DOHH2 (cell line): ENCODE measurements around the gene KIF1B.

Experiments
- H3F3A ChIP-seq: fragments of 200-600 bp; sonication (generic), shearing (Covaris generic); 2 replicates; pipeline ENCODE4 v1.6.0; 2016; ENCODE audit warnings: antibody characterized with exemption, mild to moderate bottlenecking; ENCODE audit not compliant: control insufficient read depth, insufficient read depth
- H3K27ac ChIP-seq: fragments of 200-600 bp; sonication (generic); 2 replicates; pipeline ENCODE4 v1.5.1; 2014; ENCODE audit warnings: low read depth, mild to moderate bottlenecking, low read length, moderate library complexity
- H3K27me3 ChIP-seq: fragments of 200-600 bp; sonication (generic); 2 replicates; pipeline ENCODE4 v1.6.1; 2014; ENCODE audit warnings: mild to moderate bottlenecking, low read length, mixed read lengths; ENCODE audit not compliant: control insufficient read depth
- H3K36me3 ChIP-seq: fragments of 200-600 bp; sonication (generic); 2 replicates; pipeline ENCODE4 v1.6.1; 2014; ENCODE audit warnings: mild to moderate bottlenecking, low read length, moderate library complexity, mixed read lengths; ENCODE audit not compliant: control insufficient read depth
- H3K4me1 ChIP-seq: fragments of 200-600 bp; sonication (generic); 2 replicates; pipeline ENCODE4 v1.6.1; 2014; ENCODE audit warnings: mild to moderate bottlenecking, low read length, mixed read lengths; ENCODE audit not compliant: control insufficient read depth
- H3K4me2 ChIP-seq: fragments of 200-600 bp; sonication (generic); 2 replicates; pipeline ENCODE4 v1.6.0; 2014; ENCODE audit warnings: mild to moderate bottlenecking, low read length, moderate library complexity
- H3K4me3 ChIP-seq: fragments of 200-600 bp; sonication (generic); 2 replicates; pipeline ENCODE4 v1.5.1; 2014; ENCODE audit warnings: mild to moderate bottlenecking, low read length, mixed read lengths
- H3K79me2 ChIP-seq: fragments of 200-600 bp; sonication (generic); 2 replicates; pipeline ENCODE4 v1.6.1; 2014; ENCODE audit warnings: mild to moderate bottlenecking, low read length, mixed read lengths; ENCODE audit not compliant: control insufficient read depth
- H3K9me2 ChIP-seq: fragments of 200-600 bp; sonication (generic); replicated peaks from 2 replicates; pipeline ENCODE4 v1.6.1; 2014; ENCODE audit warnings: mild to moderate bottlenecking, low read length, mixed read lengths; ENCODE audit not compliant: control insufficient read depth
- H3K9me3 ChIP-seq: fragments of 200-600 bp; sonication (generic); 2 replicates; pipeline ENCODE4 v1.6.1; 2014; ENCODE audit warnings: antibody characterized with exemption, low read length, mixed read lengths; ENCODE audit not compliant: control insufficient read depth, insufficient read depth
- H4K20me1 ChIP-seq: fragments of 200-600 bp; sonication (generic); 2 replicates; pipeline ENCODE4 v1.6.0; 2014; ENCODE audit warnings: low read depth, mild to moderate bottlenecking, antibody characterized with exemption, low read length, moderate library complexity; ENCODE audit not compliant: control insufficient read depth, insufficient read depth
- EZH2phosphoT487 ChIP-seq: fragments of 200-600 bp; sonication (generic); IDR thresholded peaks from 2 replicates; pipeline ENCODE4 v1.6.1; 2017; ENCODE audit warnings: borderline replicate concordance, mild to moderate bottlenecking, antibody characterized with exemption, low read length, moderate library complexity, mixed read lengths
- TF ChIP-seq, protein P1 (sequence below): fragments of 200-600 bp; sonication (generic); IDR thresholded peaks from one replicate; pipeline ENCODE4 v1.5.1; 2014; ENCODE audit warnings: antibody characterized with exemption, mild to moderate bottlenecking, low read depth, low read length; ENCODE audit not compliant: poor library complexity, severe bottlenecking

Gene KIF1B

DNA sequence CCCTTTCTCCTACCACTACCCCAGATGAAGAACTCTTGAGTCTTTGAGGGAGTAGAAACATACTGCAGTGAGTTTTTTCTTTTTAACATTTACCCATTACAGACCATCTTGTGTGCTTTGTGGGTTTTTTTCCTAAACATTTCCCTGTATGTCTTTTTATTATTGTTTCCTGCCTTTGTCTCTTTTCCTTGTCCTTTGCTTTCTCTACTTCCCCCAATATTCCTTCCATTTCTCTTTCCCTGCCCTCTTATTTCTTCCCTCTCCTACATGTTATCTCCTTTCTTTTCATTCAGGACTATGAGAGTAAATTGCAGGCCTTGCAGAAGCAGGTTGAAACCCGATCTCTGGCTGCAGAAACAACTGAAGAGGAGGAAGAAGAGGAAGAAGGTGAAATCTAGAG, 109.4 kb downstream of the KIF1B start:
- Histone ChIP-seq H3K27ac (no peak overlapping the region), H4K20me1 (no peaks in the 10 kb centered on the region), H3K79me2 (no peaks in the 10 kb centered on the region), H3K9me2 (no peaks in the 10 kb centered on the region), H3K27me3 (no peaks in the 10 kb centered on the region), H3K36me3 (no peaks in the 10 kb centered on the region), H3K4me1 (no peaks in the 10 kb centered on the region), H3K4me2 (no peak overlapping the region), H3K9me3 (no peaks in the 10 kb centered on the region), H3F3A (no peaks in the 10 kb centered on the region), H3K4me3 (no peak overlapping the region)
- TF ChIP-seq, protein P1, sequence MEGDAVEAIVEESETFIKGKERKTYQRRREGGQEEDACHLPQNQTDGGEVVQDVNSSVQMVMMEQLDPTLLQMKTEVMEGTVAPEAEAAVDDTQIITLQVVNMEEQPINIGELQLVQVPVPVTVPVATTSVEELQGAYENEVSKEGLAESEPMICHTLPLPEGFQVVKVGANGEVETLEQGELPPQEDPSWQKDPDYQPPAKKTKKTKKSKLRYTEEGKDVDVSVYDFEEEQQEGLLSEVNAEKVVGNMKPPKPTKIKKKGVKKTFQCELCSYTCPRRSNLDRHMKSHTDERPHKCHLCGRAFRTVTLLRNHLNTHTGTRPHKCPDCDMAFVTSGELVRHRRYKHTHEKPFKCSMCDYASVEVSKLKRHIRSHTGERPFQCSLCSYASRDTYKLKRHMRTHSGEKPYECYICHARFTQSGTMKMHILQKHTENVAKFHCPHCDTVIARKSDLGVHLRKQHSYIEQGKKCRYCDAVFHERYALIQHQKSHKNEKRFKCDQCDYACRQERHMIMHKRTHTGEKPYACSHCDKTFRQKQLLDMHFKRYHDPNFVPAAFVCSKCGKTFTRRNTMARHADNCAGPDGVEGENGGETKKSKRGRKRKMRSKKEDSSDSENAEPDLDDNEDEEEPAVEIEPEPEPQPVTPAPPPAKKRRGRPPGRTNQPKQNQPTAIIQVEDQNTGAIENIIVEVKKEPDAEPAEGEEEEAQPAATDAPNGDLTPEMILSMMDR, result no peak
- TF ChIP-seq EZH2phosphoT487, result no peak

DNA sequence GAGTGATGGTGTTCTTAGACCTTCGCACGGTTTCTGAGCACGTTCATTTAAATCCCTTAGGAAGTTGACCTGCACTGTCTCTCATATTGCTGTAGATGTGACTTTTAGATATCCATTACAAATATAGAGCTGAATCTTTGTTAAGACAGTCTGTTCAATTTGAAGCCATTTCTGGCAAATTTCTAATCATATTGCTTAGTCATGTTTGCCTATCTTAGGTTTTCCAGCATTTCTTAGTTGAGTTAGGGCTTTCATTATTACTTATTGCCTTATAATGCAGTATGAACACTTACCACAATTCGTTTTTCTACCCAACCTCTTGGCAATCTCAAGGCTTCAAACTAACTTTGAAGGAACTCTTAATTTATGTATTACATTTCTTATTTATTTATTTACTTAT, 110.0 kb downstream of the KIF1B start:
- H3K4me3 ChIP-seq, result no peak overlapping the region
- no peaks in the 10 kb centered on the region for H3K9me3 ChIP-seq
- H3K79me2 ChIP-seq, result no peaks in the 10 kb centered on the region
- no peak overlapping the region for H3K4me2 ChIP-seq
- TF ChIP-seq EZH2phosphoT487, result no peak
- TF ChIP-seq, protein P1, result no peak
- H4K20me1 ChIP-seq, result no peaks in the 10 kb centered on the region
- H3K36me3 ChIP-seq, result no peaks in the 10 kb centered on the region
- H3K4me1 ChIP-seq, result no peaks in the 10 kb centered on the region
- no peaks in the 10 kb centered on the region for H3K27me3 ChIP-seq
- H3F3A ChIP-seq, result no peaks in the 10 kb centered on the region
- H3K27ac ChIP-seq, result no peak overlapping the region
- H3K9me2 ChIP-seq, result no peaks in the 10 kb centered on the region

DNA sequence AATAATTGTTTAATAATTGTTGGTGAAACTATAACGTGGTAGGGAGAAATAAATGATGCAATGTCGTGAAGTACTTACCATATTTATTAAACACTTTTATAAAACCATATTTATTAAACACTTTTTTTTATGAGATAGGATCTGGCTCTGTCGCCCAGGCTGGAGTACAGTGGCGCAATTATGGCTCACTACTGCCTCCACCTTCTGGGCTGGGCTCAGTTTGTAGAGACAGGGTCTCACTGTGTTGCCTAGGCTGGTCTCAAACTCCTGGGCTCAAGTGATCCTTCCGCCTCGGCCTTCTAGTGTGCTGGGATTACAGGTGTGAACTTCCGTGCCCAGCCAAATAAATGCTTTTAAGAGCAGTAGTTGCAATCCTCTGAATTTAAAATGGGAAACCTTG, 112.5 kb downstream of the KIF1B start:
- Histone ChIP-seq H3K36me3 (no peaks in the 10 kb centered on the region), H3K27ac (no peak overlapping the region), H4K20me1 (no peaks in the 10 kb centered on the region), H3F3A (no peaks in the 10 kb centered on the region), H3K9me2 (no peaks in the 10 kb centered on the region), H3K4me3 (no peak overlapping the region), H3K9me3 (no peaks in the 10 kb centered on the region), H3K27me3 (no peaks in the 10 kb centered on the region), H3K4me1 (no peaks in the 10 kb centered on the region), H3K4me2 (no peak overlapping the region), H3K79me2 (no peaks in the 10 kb centered on the region)
- TF ChIP-seq, protein P1, result no peak
- TF ChIP-seq EZH2phosphoT487, result no peak

DNA sequence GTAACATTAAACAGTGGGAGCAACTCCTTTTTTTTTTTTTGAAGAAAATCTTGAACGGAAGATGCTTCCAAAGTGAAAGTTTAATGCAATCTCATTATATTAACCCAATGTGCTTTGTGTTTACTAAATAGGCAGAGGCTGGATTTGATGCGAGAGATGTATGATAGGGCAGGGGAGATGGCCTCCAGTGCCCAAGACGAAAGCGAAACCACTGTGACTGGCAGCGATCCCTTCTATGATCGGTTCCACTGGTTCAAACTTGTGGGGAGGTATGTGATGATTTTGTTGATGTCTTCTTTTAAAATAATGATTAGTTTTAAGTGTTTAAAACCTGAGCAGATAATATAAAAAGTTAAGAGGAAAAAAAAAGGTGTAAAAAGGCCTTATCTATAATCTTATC, 114.3 kb downstream of the KIF1B start:
- Histone ChIP-seq H3K27me3 (no peaks in the 10 kb centered on the region), H3K4me2 (no peak overlapping the region), H3K79me2 (no peaks in the 10 kb centered on the region), H3K4me1 (no peaks in the 10 kb centered on the region), H3K27ac (no peak overlapping the region), H3K9me2 (no peaks in the 10 kb centered on the region), H3K4me3 (no peak overlapping the region), H3F3A (no peaks in the 10 kb centered on the region), H3K36me3 (no peaks in the 10 kb centered on the region), H4K20me1 (no peaks in the 10 kb centered on the region), H3K9me3 (no peaks in the 10 kb centered on the region)
- TF ChIP-seq, protein P1, result no peak
- no peak for TF ChIP-seq EZH2phosphoT487
